Activated CD4-positive, alpha-beta T cell treated with anti-CD3 and anti-CD28 coated beads for 36 hours (primary cell): ENCODE results near the gene PPP2R3A. TPM values are rescaled to one million over a fixed set of nuclear protein-coding genes. Genes with fewer than 3 reads are reported as not detected.

Experiments used
- ATAC-seq: fragments of 200-7000 bp; cut with Tn5 transposase; one replicate; pipeline ENCODE4 v1.10.0; 2021; ENCODE audit warnings: mild to moderate bottlenecking, moderate library complexity
- CTCF ChIA-PET: fragments of 350-600 bp; sonication (Branson Sonifier 250); formaldehyde crosslinking; loops from one replicate; lab custom pipeline; 2021; ENCODE audit warnings: antibody characterized with exemption; lab: Charles Lee
- POLR2A ChIA-PET: fragments of 350-600 bp; sonication (Branson Sonifier 250); formaldehyde crosslinking; loops from one replicate; lab custom pipeline; 2021; ENCODE audit warnings: antibody characterized with exemption, inconsistent platforms; lab: Charles Lee
- DNase-seq: peaks from one replicate; pipeline ENCODE4 v3.0.0-alpha.2; 2020
- H3K27ac Mint-ChIP-seq: one replicate; pipeline ENCODE4 v1.8.0; 2021; ENCODE audit warnings: mixed read lengths
- H3K27me3 Mint-ChIP-seq: one replicate; pipeline ENCODE4 v1.8.0; 2021; ENCODE audit warnings: mixed read lengths
- H3K36me3 Mint-ChIP-seq: one replicate; pipeline ENCODE4 v1.8.0; 2021; ENCODE audit warnings: low read depth, mixed read lengths
- H3K4me1 Mint-ChIP-seq: one replicate; pipeline ENCODE4 v1.8.0; 2021; ENCODE audit warnings: mixed read lengths
- H3K4me3 Mint-ChIP-seq: one replicate; pipeline ENCODE4 v1.8.0; 2021; ENCODE audit warnings: mild to moderate bottlenecking, moderate library complexity, mixed read lengths
- H3K9me3 Mint-ChIP-seq: one replicate; pipeline ENCODE4 v1.8.0; 2021; ENCODE audit warnings: low read depth, mixed read lengths
- intact Hi-C, 2 experiments: fragments of 100-400 bp; cut with DNase I in 1 of 2; cut with micrococcal nuclease in 1 of 2; formaldehyde crosslinking; loops; one replicate each; pipeline versions ENCODE4 v1.14.2 to v1.15.1; 2022 to 2024; cut with DNase I, micrococcal nuclease
- total RNA-seq, 2 experiments: library from RNA; stranded (reverse); gene quantifications; one replicate each; pipeline ENCODE4 v1.2.3, GENCODE V29; 2021

Gene PPP2R3A
- total RNA-seq, 2 experiments from 2014 or later = 0.18 to 0.51 TPM

DNA sequence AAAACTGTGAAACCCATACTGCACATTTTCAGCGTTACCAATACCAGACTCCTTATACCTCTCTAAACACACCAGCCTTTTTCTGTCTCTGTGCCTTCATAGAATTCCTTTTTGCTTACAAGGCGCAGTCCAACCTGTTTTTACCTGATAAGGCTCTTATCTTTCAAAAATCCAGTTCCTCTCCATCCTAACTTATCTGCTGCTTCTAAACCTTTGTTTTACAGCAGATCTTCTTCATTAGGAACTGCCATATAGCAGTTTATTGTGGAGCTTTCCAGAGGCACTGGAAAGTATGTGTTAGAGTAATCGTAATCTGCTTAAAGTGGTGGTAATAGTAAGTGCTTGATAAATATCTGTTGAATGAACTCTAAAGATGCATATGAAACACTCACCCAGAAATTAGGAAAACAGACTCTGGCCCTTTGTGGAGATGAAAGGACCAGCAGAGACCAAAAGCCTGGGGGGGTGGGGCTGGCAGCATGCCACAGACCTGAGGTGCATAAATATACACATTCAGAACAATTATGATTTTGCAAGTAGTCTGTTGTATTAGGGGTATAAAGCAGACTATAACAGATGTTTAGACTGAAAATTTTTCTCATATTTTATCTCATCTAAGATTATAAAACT is 29.3 kb downstream of the PPP2R3A start:
- Mint-ChIP-seq H3K4me3 (no peak overlapping the region), H3K9me3 (no peaks in the 10 kb centered on the region), H3K27me3 (peaks cover 8% of the 10 kb centered on the region), H3K4me1 (peaks cover 8% of the 10 kb centered on the region), H3K27ac (no peak overlapping the region), H3K36me3 (no peaks in the 10 kb centered on the region)
- ChIA-PET POLR2A (no interaction called here), CTCF (no interaction called here)
- no peak for ATAC-seq
- intact Hi-C loops = no loop called here
- no peak for DNase-seq

DNA sequence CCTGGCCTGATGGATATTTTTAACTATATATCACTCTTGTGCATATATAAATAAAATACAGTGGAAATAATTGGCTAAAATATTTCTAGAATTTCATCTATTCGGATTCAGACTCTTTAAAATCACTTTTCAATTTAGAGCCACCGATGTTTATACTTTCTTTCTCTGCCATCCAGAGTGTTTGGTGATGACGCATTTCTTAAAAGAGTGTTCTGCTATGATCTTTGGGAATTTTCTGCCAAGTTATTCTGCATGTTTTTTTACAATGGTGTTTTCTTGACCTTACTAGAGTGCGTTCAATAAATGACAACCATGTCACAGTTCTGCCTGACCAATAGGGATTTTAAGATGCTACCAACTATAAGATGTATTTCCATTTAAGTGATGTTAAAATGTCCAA is 30.2 kb downstream of the PPP2R3A start:
- ChIA-PET POLR2A (no interaction called here), CTCF (no interaction called here)
- no peak overlapping the region for H3K4me3 Mint-ChIP-seq
- ATAC-seq = no peak
- H3K4me1 Mint-ChIP-seq = peaks cover 8% of the 10 kb centered on the region
- no peak for DNase-seq
- no peaks in the 10 kb centered on the region for H3K36me3 Mint-ChIP-seq
- intact Hi-C loops = no loop called here
- no peak overlapping the region for H3K27ac Mint-ChIP-seq
- H3K27me3 Mint-ChIP-seq = peaks cover 12% of the 10 kb centered on the region
- no peaks in the 10 kb centered on the region for H3K9me3 Mint-ChIP-seq

DNA sequence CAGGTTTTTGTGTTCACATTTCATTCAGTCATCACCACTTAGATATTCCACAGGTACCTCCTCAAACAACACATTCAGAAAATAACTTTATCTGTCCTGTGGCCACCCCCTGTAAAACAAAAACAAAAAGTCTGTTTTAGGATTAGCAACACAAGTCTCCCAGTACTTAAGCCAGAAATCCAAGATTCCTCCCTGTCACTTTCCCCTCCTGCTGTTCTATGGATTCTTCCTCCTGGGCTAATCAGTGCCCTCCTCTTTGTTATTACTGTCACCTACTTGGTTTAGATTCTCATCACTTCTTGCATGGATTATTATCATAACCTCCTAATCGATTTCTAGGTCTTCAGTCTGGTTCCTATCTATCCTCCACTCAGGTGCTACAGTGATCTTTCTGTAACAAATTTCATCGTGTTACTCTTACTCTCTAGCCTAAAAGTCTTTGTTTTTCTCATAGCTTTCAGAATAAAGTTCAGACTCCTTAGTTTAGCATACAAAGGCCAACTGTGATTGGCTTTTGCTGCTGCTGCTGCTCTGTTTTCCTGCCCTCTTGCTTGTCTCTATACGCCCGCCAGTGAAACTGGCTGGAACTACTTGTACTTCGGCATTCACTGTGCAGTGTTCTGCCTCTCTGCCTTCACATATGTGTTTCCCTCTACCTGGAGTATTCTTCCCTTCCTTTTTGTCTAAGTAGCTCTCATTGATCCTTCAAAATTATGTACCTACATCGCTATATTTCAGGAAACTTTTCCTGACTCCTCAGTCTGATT is 32.2 kb downstream of the PPP2R3A start:
- CTCF ChIA-PET = interaction anchor here (0.5 kb wide), 1 partner anchor 405 kb away, joined by 3 read pairs; no protein-coding TSS in a partner anchor
- Mint-ChIP-seq H3K9me3 (no peaks in the 10 kb centered on the region), H3K4me3 (no peak overlapping the region), H3K27me3 (peaks cover 14% of the 10 kb centered on the region), H3K27ac (no peak overlapping the region), H3K36me3 (no peaks in the 10 kb centered on the region), H3K4me1 (no peaks in the 10 kb centered on the region)
- ATAC-seq (no peak), DNase-seq (no peak)
- POLR2A ChIA-PET = no interaction called here
- intact Hi-C loops = no loop called here

- POLR2A ChIA-PET = no interaction called here
- Mint-ChIP-seq H3K4me3 (no peak overlapping the region), H3K27ac (no peak overlapping the region), H3K36me3 (no peaks in the 10 kb centered on the region), H3K4me1 (no peaks in the 10 kb centered on the region), H3K27me3 (peaks cover 6% of the 10 kb centered on the region), H3K9me3 (no peaks in the 10 kb centered on the region)
- DNase-seq (no peak), ATAC-seq (no peak)
- CTCF ChIA-PET = no interaction called here
- intact Hi-C loops = no loop called here
Measured at GRCh38 chr3:136008221-136008620, 42.7 kb downstream of the PPP2R3A start.

DNA sequence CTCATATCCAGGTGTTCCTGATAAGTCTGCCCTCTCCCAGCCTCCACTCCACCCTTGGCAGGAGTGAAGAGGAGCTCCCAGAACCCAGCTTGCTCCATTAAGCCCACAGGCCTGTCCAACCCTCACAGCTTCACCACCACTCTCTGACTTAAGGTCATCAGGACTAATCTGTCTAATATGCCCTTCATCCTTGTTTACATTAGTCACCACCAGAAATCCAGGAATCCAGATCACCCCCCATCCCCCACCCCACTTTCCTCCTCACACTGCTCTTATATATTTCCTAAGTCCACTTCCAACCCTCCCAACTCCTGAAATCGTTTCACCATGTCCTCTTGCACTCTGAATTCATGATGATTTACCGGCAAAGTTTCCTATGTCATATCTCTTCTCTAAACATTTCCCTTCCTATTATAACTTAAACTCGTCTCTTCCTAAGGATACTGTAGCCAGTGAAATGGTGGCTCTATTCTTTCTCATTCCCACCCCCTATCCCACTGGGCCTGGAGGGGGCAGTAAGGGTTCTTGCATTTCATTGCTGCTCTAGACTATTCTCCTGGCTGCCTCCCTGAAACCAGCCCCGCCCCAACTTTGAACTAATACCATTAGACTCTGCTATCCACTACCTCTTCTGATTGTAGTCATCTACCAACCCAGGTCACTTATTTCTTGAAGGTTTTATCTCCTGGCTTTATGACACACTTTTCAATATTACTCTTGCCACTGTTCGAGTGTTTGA is 43.4 kb downstream of the PPP2R3A start:
- H3K4me3 Mint-ChIP-seq = no peak overlapping the region
- H3K27me3 Mint-ChIP-seq = peaks cover 6% of the 10 kb centered on the region
- H3K27ac Mint-ChIP-seq = no peak overlapping the region
- DNase-seq (no peak), ATAC-seq (no peak)
- no peaks in the 10 kb centered on the region for H3K4me1 Mint-ChIP-seq
- POLR2A ChIA-PET = no interaction called here
- H3K9me3 Mint-ChIP-seq = no peaks in the 10 kb centered on the region
- H3K36me3 Mint-ChIP-seq = no peaks in the 10 kb centered on the region
- CTCF ChIA-PET = no interaction called here
- intact Hi-C loops = no loop called here

GRCh38 chr3:136018876-136019275 is 53.3 kb downstream of the PPP2R3A start:
- Mint-ChIP-seq H3K27ac (no peak overlapping the region), H3K4me3 (no peak overlapping the region), H3K36me3 (no peaks in the 10 kb centered on the region), H3K27me3 (peaks cover 19% of the 10 kb centered on the region), H3K4me1 (no peaks in the 10 kb centered on the region), H3K9me3 (no peaks in the 10 kb centered on the region)
- ChIA-PET CTCF (interaction anchor here (0.6 kb wide), 2 partner anchors 96 to 548 kb away, joined by 3 read pairs; no protein-coding TSS in a partner anchor), POLR2A (no interaction called here)
- intact Hi-C loops = no loop called here
- ATAC-seq (no peak), DNase-seq (no peak)

GRCh38 chr3:136021803-136022202 is 56.3 kb downstream of the PPP2R3A start:
- H3K27ac Mint-ChIP-seq = no peak overlapping the region
- no peaks in the 10 kb centered on the region for H3K36me3 Mint-ChIP-seq
- no peaks in the 10 kb centered on the region for H3K4me1 Mint-ChIP-seq
- ChIA-PET POLR2A (no interaction called here), CTCF (interaction anchor here (1.1 to 1.8 kb wide), 2 partner anchors 21 kb away, joined by 3 to 11 read pairs; no protein-coding TSS in a partner anchor)
- intact Hi-C loops = no loop called here
- no peaks in the 10 kb centered on the region for H3K9me3 Mint-ChIP-seq
- H3K27me3 Mint-ChIP-seq = peaks cover 16% of the 10 kb centered on the region
- DNase-seq (no peak), ATAC-seq (no peak)
- H3K4me3 Mint-ChIP-seq = no peak overlapping the region

DNA sequence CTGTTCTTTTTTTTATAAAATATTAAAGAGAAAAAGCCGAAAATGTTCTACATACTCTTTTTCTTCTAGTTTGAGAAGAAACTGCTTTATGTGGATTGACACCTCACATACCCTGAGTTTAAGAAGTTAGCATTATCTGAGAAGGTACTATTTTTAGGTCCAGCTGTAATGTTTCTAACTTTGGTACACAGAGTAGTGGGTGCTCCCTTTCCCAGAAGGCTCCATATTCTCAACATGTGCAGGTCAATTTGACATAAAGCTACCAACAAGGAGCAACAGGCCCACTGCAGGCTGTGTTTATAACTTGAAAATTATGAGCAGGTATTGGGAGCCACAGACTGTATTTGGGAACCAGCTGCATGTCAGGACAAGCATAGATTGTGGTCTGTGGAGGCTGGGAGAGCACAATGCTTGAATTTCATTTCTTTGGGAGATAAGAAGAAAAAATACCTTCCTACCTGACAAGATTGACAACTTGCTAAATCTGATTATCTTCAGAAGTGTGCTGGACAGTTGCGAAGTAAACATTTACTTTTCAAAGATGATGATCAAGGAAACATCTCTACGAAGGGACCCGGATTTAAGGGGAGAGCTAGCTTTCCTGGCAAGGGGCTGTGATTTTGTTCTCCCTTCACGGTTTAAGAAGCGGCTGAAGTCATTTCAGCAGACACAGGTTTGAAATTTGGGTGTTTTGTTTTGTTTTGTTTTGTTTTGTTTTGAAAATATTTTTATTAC is 57.2 kb downstream of the PPP2R3A start:
- no peak for DNase-seq
- Mint-ChIP-seq H3K4me3 (no peak overlapping the region), H3K27ac (no peak overlapping the region), H3K9me3 (no peaks in the 10 kb centered on the region), H3K4me1 (no peaks in the 10 kb centered on the region), H3K36me3 (no peaks in the 10 kb centered on the region), H3K27me3 (peaks cover 16% of the 10 kb centered on the region)
- no peak for ATAC-seq
- ChIA-PET CTCF (interaction anchor here (1.1 kb wide), 1 partner anchor 20 kb away, joined by 3 read pairs; no protein-coding TSS in a partner anchor), POLR2A (interaction anchor here (0.7 kb wide), 1 partner anchor 20 kb away, joined by 7 read pairs; no protein-coding TSS in a partner anchor)
- intact Hi-C loops = no loop called here

DNA sequence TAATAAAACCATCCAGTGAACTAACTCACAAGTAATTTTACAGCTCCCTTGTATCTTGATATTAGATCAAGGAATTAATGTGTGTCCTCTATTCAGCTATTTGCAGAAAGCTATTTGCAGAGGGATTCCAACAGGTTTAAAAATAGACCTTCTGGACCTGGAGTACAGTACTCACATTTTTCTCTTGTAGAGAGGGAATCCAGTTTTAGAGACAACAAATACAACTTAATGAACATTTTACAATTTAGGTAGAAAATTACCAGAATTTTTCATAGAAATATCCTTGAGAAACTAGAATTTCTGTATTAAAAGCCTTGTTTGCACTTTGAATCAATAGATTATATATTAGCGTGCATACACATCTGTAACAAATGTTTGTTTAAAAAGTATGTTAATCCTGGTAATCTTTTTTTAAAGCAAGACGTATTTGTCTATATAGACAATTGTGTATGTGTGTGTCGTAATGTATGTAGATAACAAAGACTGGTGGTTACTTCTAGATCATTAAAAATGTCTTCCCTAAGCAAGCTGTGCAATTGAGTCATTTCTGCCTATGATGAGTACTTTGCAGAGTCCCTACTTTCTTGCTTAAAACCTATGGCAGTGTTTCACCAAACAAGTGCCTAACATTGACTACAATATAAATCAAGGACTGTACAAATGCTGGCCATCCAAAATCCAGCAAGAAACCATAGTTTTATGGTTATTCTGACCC is 57.9 kb downstream of the PPP2R3A start:
- CTCF ChIA-PET = interaction anchor here (1.1 kb wide), 1 partner anchor 19 kb away, joined by 3 read pairs; no protein-coding TSS in a partner anchor
- DNase-seq (no peak), ATAC-seq (no peak)
- intact Hi-C loops = no loop called here
- H3K36me3 Mint-ChIP-seq = no peaks in the 10 kb centered on the region
- no peak overlapping the region for H3K27ac Mint-ChIP-seq
- POLR2A ChIA-PET = no interaction called here
- no peaks in the 10 kb centered on the region for H3K9me3 Mint-ChIP-seq
- H3K27me3 Mint-ChIP-seq = peaks cover 15% of the 10 kb centered on the region
- H3K4me1 Mint-ChIP-seq = no peaks in the 10 kb centered on the region
- H3K4me3 Mint-ChIP-seq = no peak overlapping the region

GRCh38 chr3:136036306-136036705 is 70.8 kb downstream of the PPP2R3A start:
- ChIA-PET CTCF (interaction anchor here (0.7 kb wide), 1 partner anchor 1955 kb away, joined by 3 read pairs; no protein-coding TSS in a partner anchor), POLR2A (no interaction called here)
- Mint-ChIP-seq H3K9me3 (no peaks in the 10 kb centered on the region), H3K27me3 (peaks cover 17% of the 10 kb centered on the region), H3K27ac (no peak overlapping the region), H3K4me3 (no peak overlapping the region), H3K36me3 (no peaks in the 10 kb centered on the region), H3K4me1 (no peaks in the 10 kb centered on the region)
- intact Hi-C loops = no loop called here
- DNase-seq = no peak
- ATAC-seq = no peak
